SK-N-SH treated with all-trans-retinoic acid at 6 μM for 48 hours (cell line): Measurements from ENCODE around the gene ARFGEF3.

ENCODE experiments used
- ATAC-seq: fragments of 200-7000 bp; cut with Tn5 transposase; 3 replicates; pipeline ENCODE4 v1.9.1; 2020; ENCODE audit warnings: mild to moderate bottlenecking, moderate library complexity
- ARNTL ChIP-seq: fragments of 450-650 bp; formaldehyde crosslinking; IDR thresholded peaks from 2 replicates; pipeline ENCODE4 v1.5.0; 2020; ENCODE audit warnings: low read depth, mild to moderate bottlenecking, moderate library complexity, borderline replicate concordance
- BACH2 ChIP-seq: fragments of 250-450 bp; sonication (Bioruptor Pico); IDR thresholded peaks from 2 replicates; pipeline ENCODE4 v1.9.0; 2021; ENCODE audit warnings: mild to moderate bottlenecking, borderline replicate concordance
- CREB5 ChIP-seq: fragments of 250-450 bp; sonication (Bioruptor Pico); IDR thresholded peaks from 2 replicates; pipeline ENCODE4 v1.5.1; 2020; ENCODE audit warnings: low read depth, mild to moderate bottlenecking, moderate library complexity
- CSDC2 ChIP-seq: fragments of 250-450 bp; sonication (Bioruptor Pico); IDR thresholded peaks from 2 replicates; pipeline ENCODE4 v1.5.0; 2020; ENCODE audit warnings: mild to moderate bottlenecking, moderate library complexity
- CSRNP3 ChIP-seq: fragments of 250-450 bp; sonication (Bioruptor Pico); IDR thresholded peaks from 2 replicates; pipeline ENCODE4 v1.5.1; 2021; ENCODE audit warnings: mild to moderate bottlenecking, moderate library complexity
- ESRRG ChIP-seq: fragments of 250-450 bp; sonication (Bioruptor Pico); IDR thresholded peaks from 2 replicates; pipeline ENCODE4 v1.6.1; 2021; ENCODE audit warnings: mild to moderate bottlenecking
- ISL1 ChIP-seq: fragments of 250-450 bp; sonication (Bioruptor Pico); IDR thresholded peaks from 2 replicates; pipeline ENCODE4 v2.1.2; 2022; ENCODE audit warnings: mild to moderate bottlenecking, moderate library complexity
- PATZ1 ChIP-seq: fragments of 250-450 bp; sonication (Bioruptor Pico); IDR thresholded peaks from 2 replicates; pipeline ENCODE4 v1.8.0; 2020; ENCODE audit warnings: mild to moderate bottlenecking, moderate library complexity, borderline replicate concordance
- POU6F1 ChIP-seq: fragments of 250-450 bp; sonication (Bioruptor Pico); IDR thresholded peaks from 2 replicates; pipeline ENCODE4 v1.8.0; 2021; ENCODE audit warnings: low read depth, mild to moderate bottlenecking, moderate library complexity, borderline replicate concordance
- PPARA ChIP-seq: fragments of 250-450 bp; sonication (Bioruptor Pico); IDR thresholded peaks from 2 replicates; pipeline ENCODE4 v1.5.0; 2020; ENCODE audit warnings: mild to moderate bottlenecking, borderline replicate concordance
- SNAI2 ChIP-seq: fragments of 250-450 bp; sonication (Bioruptor Pico); IDR thresholded peaks from 2 replicates; pipeline ENCODE4 v1.5.0; 2020; ENCODE audit warnings: mild to moderate bottlenecking, moderate library complexity
- TCF4 ChIP-seq: fragments of 250-450 bp; sonication (Bioruptor Pico); IDR thresholded peaks from 2 replicates; pipeline ENCODE4 v1.8.0; 2021; ENCODE audit warnings: mild to moderate bottlenecking, moderate library complexity, borderline replicate concordance
- TOX ChIP-seq: fragments of 250-450 bp; sonication (Bioruptor Pico); IDR thresholded peaks from 2 replicates; pipeline ENCODE4 v1.8.0; 2021; ENCODE audit warnings: mild to moderate bottlenecking, moderate library complexity, borderline replicate concordance
- ZC3H10 ChIP-seq: fragments of 250-450 bp; sonication (Bioruptor Pico); IDR thresholded peaks from 2 replicates; pipeline ENCODE4 v1.5.1; 2021; ENCODE audit warnings: mild to moderate bottlenecking, moderate library complexity
- ZFP30 ChIP-seq: fragments of 450-650 bp; formaldehyde crosslinking; IDR thresholded peaks from 2 replicates; pipeline ENCODE4 v1.5.0; 2022; ENCODE audit warnings: mild to moderate bottlenecking, moderate library complexity
- ZNF565 ChIP-seq: fragments of 450-650 bp; formaldehyde crosslinking; conservative IDR thresholded peaks from 2 replicates; pipeline ENCODE4 v1.5.0; 2020; ENCODE audit warnings: low read depth, mild to moderate bottlenecking, moderate library complexity
- ZNF70 ChIP-seq: fragments of 450-650 bp; formaldehyde crosslinking; IDR thresholded peaks from 2 replicates; pipeline ENCODE4 v1.5.0; 2020; ENCODE audit warnings: mild to moderate bottlenecking, moderate library complexity

The ARFGEF3 gene

GRCh38 chr6:138336221-138336620 is 174.5 kb downstream of the ARFGEF3 start:
- TF ChIP-seq TCF4 = no peak
- TF ChIP-seq PATZ1 (CRISPR knock-in tag) = no peak
- TF ChIP-seq ISL1 (CRISPR knock-in tag) = no peak
- no peak for TF ChIP-seq BACH2 (CRISPR knock-in tag)
- TF ChIP-seq PPARA (CRISPR knock-in tag) = no peak
- no peak for TF ChIP-seq CSRNP3 (CRISPR knock-in tag)
- no peak for TF ChIP-seq ARNTL (CRISPR knock-in tag)
- no peak for TF ChIP-seq POU6F1 (CRISPR knock-in tag)
- ATAC-seq = no peak

- no peak for TF ChIP-seq ARNTL (CRISPR knock-in tag)
- no peak for TF ChIP-seq CSRNP3 (CRISPR knock-in tag)
- no peak for TF ChIP-seq ZC3H10 (CRISPR knock-in tag)
- TF ChIP-seq POU6F1 (CRISPR knock-in tag) = no peak
- TF ChIP-seq CREB5 (CRISPR knock-in tag) = no peak
- no peak for TF ChIP-seq ESRRG (CRISPR knock-in tag)
- no peak for ATAC-seq
Measured at GRCh38 chr6:138337076-138337475, 175.3 kb downstream of the ARFGEF3 start.

- no peak for TF ChIP-seq CSDC2
- no peak for TF ChIP-seq CSRNP3 (CRISPR knock-in tag)
- no peak for TF ChIP-seq ZNF70 (CRISPR knock-in tag)
- no peak for TF ChIP-seq ZNF565 (CRISPR knock-in tag)
- TF ChIP-seq SNAI2 = no peak
- no peak for TF ChIP-seq CREB5 (CRISPR knock-in tag)
- no peak for TF ChIP-seq ZFP30
- TF ChIP-seq TOX = no peak
- no peak for ATAC-seq
Measured at GRCh38 chr6:138339024-138339423, 177.3 kb downstream of the ARFGEF3 start.
